Stomach (tissue), 4 donors: Measurements from ENCODE around the gene LLGL1.

Experiments
- CTCF ChIP-seq, 7 experiments: fragments of 450-650 bp in 4 of 7; fragments of 200-600 bp in 3 of 7; sonication (generic) in 3 of 7; IDR thresholded peaks; one replicate each; pipeline ENCODE4 v1.5.1; 2016 to 2019; ENCODE audit warnings: antibody characterized with exemption in 7 of 7, control low read depth in 2 of 7, mild to moderate bottlenecking in 1 of 7
- POLR2A ChIP-seq, 4 donors: fragments of 450-650 bp; IDR thresholded peaks; one replicate each; pipeline ENCODE4 v1.6.1; 2016; ENCODE audit warnings: antibody characterized with exemption in 4 of 4, control low read depth in 2 of 4, mild to moderate bottlenecking in 1 of 4, moderate library complexity in 1 of 4
- POLR2AphosphoS5 ChIP-seq, 3 donors: sonication (generic); formaldehyde crosslinking; IDR thresholded peaks; one replicate each; pipeline ENCODE4 v1.6.1; 2016; ENCODE audit warnings: antibody characterized with exemption in 3 of 3

GRCh38 chr17:18213666-18214270 is 11.7 kb upstream of the LLGL1 start:
- TF ChIP-seq CTCF (IDR thresholded peaks at IDR 0.05): no peak
- TF ChIP-seq POLR2A (IDR thresholded peaks at IDR 0.05): no peak
- TF ChIP-seq POLR2AphosphoS5 (IDR thresholded peaks at IDR 0.05): no peak
